GM03348 (cell line): ENCODE data around the gene TRIM27.
"Not testable (repeated sequence)": the region's sequence is repeated elsewhere in the genome, so short reads cannot be mapped to it uniquely, and the experiment has no call there.

Source experiments
- DNase-seq: peaks from one replicate; pipeline ENCODE4 v3.0.0; 2012; ENCODE audit warnings: low spot score

Gene TRIM27

GRCh38 chr6:28941684-28942448 lies 18.1 kb upstream of the TRIM27 start:
- DNase-seq: peak; percentile 40

GRCh38 chr6:28940858-28941683 lies 17.3 kb upstream of the TRIM27 start:
- peak; percentile 61 for DNase-seq

GRCh38 chr6:28940294-28940857 lies 16.6 kb upstream of the TRIM27 start:
- peak; percentile 45 for DNase-seq

GRCh38 chr6:28933069-28933468 lies 9.3 kb upstream of the TRIM27 start:
- DNase-seq: no peak

GRCh38 chr6:28929887-28930620 lies 6.3 kb upstream of the TRIM27 start:
- peak; percentile 13 for DNase-seq

GRCh38 chr6:28929339-28929738 lies 5.6 kb upstream of the TRIM27 start:
- DNase-seq: not testable (repeated sequence)

GRCh38 chr6:28927846-28928245 lies 4.1 kb upstream of the TRIM27 start:
- DNase-seq: no peak

- no peak for DNase-seq
Observed at GRCh38 chr6:28922821-28923317, 916 bp downstream of the TRIM27 start.

- DNase-seq: peak; percentile 27
Observed at GRCh38 chr6:28922004-28922820, 1.6 kb downstream of the TRIM27 start.

- DNase-seq: no peak
Observed at GRCh38 chr6:28920281-28920680, 3.5 kb downstream of the TRIM27 start.

GRCh38 chr6:28914941-28915340 lies 8.8 kb downstream of the TRIM27 start:
- no peak for DNase-seq

GRCh38 chr6:28910901-28911690 lies 12.7 kb downstream of the TRIM27 start:
- no peak for DNase-seq

GRCh38 chr6:28907394-28907793 lies 16.4 kb downstream of the TRIM27 start:
- peak; percentile 41 for DNase-seq

- no peak for DNase-seq
Observed at GRCh38 chr6:28906669-28907068, 17.1 kb downstream of the TRIM27 start.

- peak; percentile 12 for DNase-seq
Observed at GRCh38 chr6:28903686-28904085, 20.1 kb downstream of the TRIM27 start.

GRCh38 chr6:28901831-28902230 lies 22.0 kb downstream of the TRIM27 start:
- no peak for DNase-seq

- no peak for DNase-seq
Observed at GRCh38 chr6:28900577-28901256, 23.1 kb downstream of the TRIM27 start.

GRCh38 chr6:28898710-28898965 lies 25.1 kb downstream of the TRIM27 start:
- no peak for DNase-seq

GRCh38 chr6:28897369-28897745 lies 26.4 kb downstream of the TRIM27 start:
- no peak for DNase-seq
